ENCODE measurements around the gene TCEA2. TPM values are rescaled to one million over a fixed set of nuclear protein-coding genes. Genes with fewer than 3 reads are reported as not detected.

TCEA2 gene
- total and polyA plus RNA-seq, 2 donors (not counting 1 experiment from before 2014, with no cell fraction given), result 17.1 to 23.9 TPM

GRCh38 chr20:64039293-64040160 lies 23.5 kb upstream of the TCEA2 start:
- peak overlapping the region; percentile 82 for H3K4me2 ChIP-seq (ENCODE audit: extremely low read depth, insufficient read depth, low read length)
- DNase-seq (ENCODE audit: low read depth in 2 of 2), result no peak

DNA sequence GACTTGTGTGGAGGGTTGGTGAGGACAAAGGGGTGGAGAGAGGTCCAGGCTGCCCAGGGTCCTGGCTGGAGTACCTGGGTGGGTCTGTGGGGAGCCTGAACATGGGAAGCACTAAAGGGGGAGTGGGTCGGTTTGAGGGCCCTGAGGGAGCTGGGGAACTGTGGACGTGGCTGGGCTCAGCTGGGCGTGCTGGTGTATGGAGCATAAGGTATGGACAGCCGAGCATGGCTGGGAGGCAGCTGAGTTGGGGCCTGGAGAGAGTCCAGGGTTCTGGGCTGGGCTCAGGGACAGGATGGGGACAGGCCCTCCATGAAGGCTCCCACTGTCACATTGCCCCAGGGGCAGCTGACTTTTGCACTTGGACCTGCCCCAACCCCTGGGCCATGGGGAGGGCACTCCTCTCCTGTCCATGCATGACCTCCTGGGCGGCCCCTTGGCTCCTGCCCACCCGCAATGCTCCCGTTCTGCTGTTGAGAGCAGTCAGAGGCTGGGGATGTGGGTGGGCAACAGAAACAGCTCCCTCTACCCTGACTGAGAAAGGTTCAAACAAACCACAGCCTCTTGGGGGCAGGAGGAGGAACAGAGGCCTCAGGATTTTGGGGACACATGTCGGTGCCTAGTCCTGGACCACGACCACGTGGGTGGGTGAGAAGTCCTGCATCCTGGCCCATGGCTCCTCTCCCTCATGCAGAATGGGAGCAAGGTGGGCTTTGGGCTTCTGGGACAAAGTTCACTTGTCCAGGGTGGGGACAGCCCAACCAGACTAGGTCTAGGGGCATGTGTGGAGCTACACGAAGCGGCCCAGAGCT lies 22.6 kb upstream of the TCEA2 start:
- H3K4me2 ChIP-seq (ENCODE audit: extremely low read depth, insufficient read depth, low read length), result no peak overlapping the region
- no peak overlapping the region for H3K4me3 ChIP-seq (replicated peaks in 1 of 4; ENCODE audit: control extremely low read depth in 1 of 4, insufficient read depth in 1 of 4, low read depth in 3 of 4, low read length in 4 of 4)
- no peak for DNase-seq (ENCODE audit: low read depth in 2 of 2)
- no peak overlapping the region for H3K27ac ChIP-seq (ENCODE audit: insufficient read depth, low read length)
- H3K4me1 ChIP-seq (ENCODE audit: control insufficient read depth, extremely low read depth, insufficient read depth, low read length), result no peaks in the 10 kb centered on the region
- no peak overlapping the region for H2AFZ ChIP-seq (ENCODE audit: low read length)
- no peaks in the 10 kb centered on the region for H3K36me3 ChIP-seq (ENCODE audit: control insufficient read depth, insufficient read depth, low read length)
- H3K27me3 ChIP-seq (ENCODE audit: control insufficient read depth, insufficient read depth, low read length), result peaks cover 26% of the 10 kb centered on the region
- H3K79me2 ChIP-seq (ENCODE audit: control insufficient read depth, insufficient read depth, low read length), result no peaks in the 10 kb centered on the region
- no peak overlapping the region for H3K9ac ChIP-seq (ENCODE audit: insufficient read depth, low read length)
- no peaks in the 10 kb centered on the region for H3K9me3 ChIP-seq (ENCODE audit: control insufficient read depth, insufficient read depth, low read depth, low read length)
- no peak for TF ChIP-seq CTCF (conservative IDR thresholded peaks at IDR 0.05 in 1 of 2, IDR thresholded peaks at IDR 0.05 in 1 of 2; ENCODE audit: low read depth in 1 of 2, low read length in 2 of 2)
- no peaks in the 10 kb centered on the region for H4K20me1 ChIP-seq (ENCODE audit: control insufficient read depth, extremely low read depth, insufficient read depth, low read length)

More at GRCh38 chr20:64039293-64040160, 23.5 kb upstream of the TCEA2 start:
- peak overlapping the region in 1 of 4 experiments; percentile 46 for H3K4me3 ChIP-seq (replicated peaks in 1 of 4; ENCODE audit: control extremely low read depth in 1 of 4, insufficient read depth in 1 of 4, low read depth in 3 of 4, low read length in 4 of 4)
- no peaks in the 10 kb centered on the region for H3K9me3 ChIP-seq (ENCODE audit: control insufficient read depth, insufficient read depth, low read depth, low read length)
- no peaks in the 10 kb centered on the region for H4K20me1 ChIP-seq (ENCODE audit: control insufficient read depth, extremely low read depth, insufficient read depth, low read length)
- H3K9ac ChIP-seq (ENCODE audit: insufficient read depth, low read length), result no peak overlapping the region
- H3K79me2 ChIP-seq (ENCODE audit: control insufficient read depth, insufficient read depth, low read length), result no peaks in the 10 kb centered on the region
- TF ChIP-seq EZH2 (IDR thresholded peaks at IDR 0.05; ENCODE audit: low read length, missing control alignments) (no peak), CTCF (conservative IDR thresholded peaks at IDR 0.05 in 1 of 2, IDR thresholded peaks at IDR 0.05 in 1 of 2; ENCODE audit: low read depth in 1 of 2, low read length in 2 of 2) (no peak)
- H3K36me3 ChIP-seq (ENCODE audit: control insufficient read depth, insufficient read depth, low read length), result peaks cover 5% of the 10 kb centered on the region
- no peak overlapping the region for H3K27ac ChIP-seq (ENCODE audit: insufficient read depth, low read length)
- H3K27me3 ChIP-seq (ENCODE audit: control insufficient read depth, insufficient read depth, low read length), result peaks cover 26% of the 10 kb centered on the region
- no peak overlapping the region for H2AFZ ChIP-seq (ENCODE audit: low read length)
- H3K4me1 ChIP-seq (ENCODE audit: control insufficient read depth, extremely low read depth, insufficient read depth, low read length), result no peaks in the 10 kb centered on the region

GRCh38 chr20:64041040-64041780 lies 21.8 kb upstream of the TCEA2 start:
- no peaks in the 10 kb centered on the region for H3K79me2 ChIP-seq (ENCODE audit: control insufficient read depth, insufficient read depth, low read length)
- H4K20me1 ChIP-seq (ENCODE audit: control insufficient read depth, extremely low read depth, insufficient read depth, low read length), result no peaks in the 10 kb centered on the region
- no peak overlapping the region for H3K9ac ChIP-seq (ENCODE audit: insufficient read depth, low read length)
- H3K27ac ChIP-seq (ENCODE audit: insufficient read depth, low read length), result no peak overlapping the region
- H3K27me3 ChIP-seq (ENCODE audit: control insufficient read depth, insufficient read depth, low read length), result peaks cover 26% of the 10 kb centered on the region
- no peaks in the 10 kb centered on the region for H3K4me1 ChIP-seq (ENCODE audit: control insufficient read depth, extremely low read depth, insufficient read depth, low read length)
- H2AFZ ChIP-seq (ENCODE audit: low read length), result no peak overlapping the region
- no peaks in the 10 kb centered on the region for H3K9me3 ChIP-seq (ENCODE audit: control insufficient read depth, insufficient read depth, low read depth, low read length)
- TF ChIP-seq CTCF (conservative IDR thresholded peaks at IDR 0.05 in 1 of 2, IDR thresholded peaks at IDR 0.05 in 1 of 2; ENCODE audit: low read depth in 1 of 2, low read length in 2 of 2), result no peak
- TF ChIP-seq EZH2 (IDR thresholded peaks at IDR 0.05; ENCODE audit: low read length, missing control alignments), result peak; percentile 83
- H3K4me2 ChIP-seq (ENCODE audit: extremely low read depth, insufficient read depth, low read length), result no peak overlapping the region
- H3K4me3 ChIP-seq (replicated peaks in 1 of 4; ENCODE audit: control extremely low read depth in 1 of 4, insufficient read depth in 1 of 4, low read depth in 3 of 4, low read length in 4 of 4), result no peak overlapping the region
- H3K36me3 ChIP-seq (ENCODE audit: control insufficient read depth, insufficient read depth, low read length), result no peaks in the 10 kb centered on the region
- DNase-seq (ENCODE audit: low read depth in 2 of 2), result no peak

All from fibroblast of lung (primary cell).